Transverse colon (tissue), 4 donors: Measurements from ENCODE around the gene COG4. TPM values are rescaled to one million over a fixed set of nuclear protein-coding genes. Genes with fewer than 3 reads are reported as not detected.

Experiments
- DNase-seq: peaks from one replicate; pipeline ENCODE4 v3.0.0-alpha.2; 2019
- H3K27ac ChIP-seq, 4 donors: fragments of 200-600 bp; sonication (generic); 2 replicates each; pipeline ENCODE4 v1.5.1; 2016 to 2018; ENCODE audit warnings: inconsistent platforms in 4 of 4
- H3K27me3 ChIP-seq: fragments of 200-600 bp; sonication (generic); 2 replicates; pipeline ENCODE4 v1.5.1; 2017; ENCODE audit warnings: inconsistent platforms
- H3K36me3 ChIP-seq, 4 donors: fragments of 200-600 bp; sonication (generic); 2 replicates each; pipeline ENCODE4 v1.5.1; 2017 to 2019; ENCODE audit warnings: inconsistent platforms in 4 of 4
- H3K4me1 ChIP-seq, 4 donors: fragments of 200-600 bp; sonication (generic); 2 replicates each; pipeline ENCODE4 v1.5.1; 2017 to 2020; ENCODE audit warnings: inconsistent platforms in 4 of 4
- H3K4me3 ChIP-seq, 4 donors: fragments of 200-600 bp; sonication (generic); 1 replicate in 1 of 4; 2 replicates in 3 of 4; pipeline versions ENCODE4 v1.5.1 to v1.6.1; 2017 to 2019; ENCODE audit warnings: inconsistent platforms in 4 of 4
- H3K9me3 ChIP-seq, 2 donors: fragments of 200-600 bp; sonication (generic); 2 replicates each; pipeline ENCODE4 v1.5.1; 2017 to 2019; ENCODE audit warnings: inconsistent platforms in 2 of 2
- EP300 ChIP-seq: sonication (generic); formaldehyde crosslinking; IDR thresholded peaks from one replicate; pipeline ENCODE4 v1.6.1; 2017; ENCODE audit warnings: antibody characterized with exemption, low read depth
- POLR2A ChIP-seq: fragments of 450-650 bp; IDR thresholded peaks from one replicate; pipeline ENCODE4 v1.6.1; 2016; ENCODE audit warnings: antibody characterized with exemption, mild to moderate bottlenecking, moderate library complexity
- POLR2AphosphoS5 ChIP-seq, 3 donors: sonication (generic); formaldehyde crosslinking; IDR thresholded peaks; one replicate each; pipeline ENCODE4 v1.6.1; 2016; ENCODE audit warnings: antibody characterized with exemption in 3 of 3
- WGBS, 2 donors: methylation state at CpG; one replicate each; pipeline ENCODE4 v1.1.5; 2018; ENCODE audit warnings: low coverage in 1 of 2; 5-methylcytosine and 5-hydroxymethylcytosine counted together
- in situ Hi-C, 4 donors: fragments of 200-750 bp; cut with MboI; loops; one replicate each; pipeline versions ENCODE4 v1.15.0 to v1.15.1; 2017; ENCODE audit warnings: low sequenced_read_pairs in 3 of 4, low pct_ligation_motif_present in 1 of 4, low pct_unique_long_range_greater_than_20kb in 1 of 4
- intact Hi-C: fragments of 100-400 bp; cut with DNase I; formaldehyde crosslinking; loops from one replicate; pipeline ENCODE4 v1.15.1; 2023; ENCODE audit warnings: low total_unique reads
- total RNA-seq, 4 donors: library from RNA; depleted of rRNA; stranded (reverse); fragments of >200 nt; gene quantifications; one replicate each; pipeline ENCODE4 v1.1.0, GENCODE V29; 2016
- TF ChIP-seq, protein P1 (sequence below), 5 experiments: fragments of 200-600 bp in 3 of 5; fragments of 450-650 bp in 2 of 5; sonication (generic) in 3 of 5; IDR thresholded peaks; 1 replicate in 2 of 5; 2 replicates in 3 of 5; pipeline ENCODE4 v1.5.1; 2016 to 2017; ENCODE audit warnings: antibody characterized with exemption in 5 of 5, inconsistent platforms in 3 of 5, mild to moderate bottlenecking in 2 of 5, moderate library complexity in 1 of 5

Gene COG4
- total RNA-seq, 4 donors from 2014 or later, result 55.4 to 200 (median 64.0) TPM

- Histone ChIP-seq H3K27ac (no peak overlapping the region), H3K36me3 (peaks cover 0 to 53% (median 14%) of the 10 kb centered on the region in 4 donors), H3K27me3 (no peaks in the 10 kb centered on the region), H3K9me3 (no peaks in the 10 kb centered on the region), H3K4me1 (no peaks in the 10 kb centered on the region), H3K4me3 (no peak overlapping the region)
- 90% methylated on average over 6 of the region's 6 CpGs; no CpG with 5 or more reads in 1 of the 2 donors for WGBS, 2 donors
- in situ Hi-C loops (no loop called here), intact Hi-C loops (no loop called here)
- no peak for TF ChIP-seq EP300
- TF ChIP-seq POLR2A, result no peak
- TF ChIP-seq POLR2AphosphoS5 (IDR thresholded peaks at IDR 0.05), result no peak
- TF ChIP-seq, protein P1, sequence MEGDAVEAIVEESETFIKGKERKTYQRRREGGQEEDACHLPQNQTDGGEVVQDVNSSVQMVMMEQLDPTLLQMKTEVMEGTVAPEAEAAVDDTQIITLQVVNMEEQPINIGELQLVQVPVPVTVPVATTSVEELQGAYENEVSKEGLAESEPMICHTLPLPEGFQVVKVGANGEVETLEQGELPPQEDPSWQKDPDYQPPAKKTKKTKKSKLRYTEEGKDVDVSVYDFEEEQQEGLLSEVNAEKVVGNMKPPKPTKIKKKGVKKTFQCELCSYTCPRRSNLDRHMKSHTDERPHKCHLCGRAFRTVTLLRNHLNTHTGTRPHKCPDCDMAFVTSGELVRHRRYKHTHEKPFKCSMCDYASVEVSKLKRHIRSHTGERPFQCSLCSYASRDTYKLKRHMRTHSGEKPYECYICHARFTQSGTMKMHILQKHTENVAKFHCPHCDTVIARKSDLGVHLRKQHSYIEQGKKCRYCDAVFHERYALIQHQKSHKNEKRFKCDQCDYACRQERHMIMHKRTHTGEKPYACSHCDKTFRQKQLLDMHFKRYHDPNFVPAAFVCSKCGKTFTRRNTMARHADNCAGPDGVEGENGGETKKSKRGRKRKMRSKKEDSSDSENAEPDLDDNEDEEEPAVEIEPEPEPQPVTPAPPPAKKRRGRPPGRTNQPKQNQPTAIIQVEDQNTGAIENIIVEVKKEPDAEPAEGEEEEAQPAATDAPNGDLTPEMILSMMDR (IDR thresholded peaks at IDR 0.05), result no peak
- DNase-seq, result no peak
These were observed 26.8 kb downstream of the COG4 start for GRCh38 chr16:70496513-70496912.

- intact Hi-C loops, result no loop called here
- H3K4me1 ChIP-seq, result no peaks in the 10 kb centered on the region
- H3K36me3 ChIP-seq, result peaks cover 0 to 51% (median 14%) of the 10 kb centered on the region in 4 donors
- H3K27ac ChIP-seq, result no peak overlapping the region
- WGBS, 2 donors, result 93 to 94% methylated on average over 5 to 9 of the region's 9 CpGs
- H3K27me3 ChIP-seq, result no peaks in the 10 kb centered on the region
- no peak for DNase-seq
- in situ Hi-C loops, result no loop called here
- H3K4me3 ChIP-seq, result no peak overlapping the region
- TF ChIP-seq, protein P1 (IDR thresholded peaks at IDR 0.05), result no peak
- TF ChIP-seq POLR2A, result no peak
- TF ChIP-seq POLR2AphosphoS5 (IDR thresholded peaks at IDR 0.05), result no peak
- TF ChIP-seq EP300, result no peak
- no peaks in the 10 kb centered on the region for H3K9me3 ChIP-seq
These were observed 27.8 kb downstream of the COG4 start for GRCh38 chr16:70495425-70496182.

DNA sequence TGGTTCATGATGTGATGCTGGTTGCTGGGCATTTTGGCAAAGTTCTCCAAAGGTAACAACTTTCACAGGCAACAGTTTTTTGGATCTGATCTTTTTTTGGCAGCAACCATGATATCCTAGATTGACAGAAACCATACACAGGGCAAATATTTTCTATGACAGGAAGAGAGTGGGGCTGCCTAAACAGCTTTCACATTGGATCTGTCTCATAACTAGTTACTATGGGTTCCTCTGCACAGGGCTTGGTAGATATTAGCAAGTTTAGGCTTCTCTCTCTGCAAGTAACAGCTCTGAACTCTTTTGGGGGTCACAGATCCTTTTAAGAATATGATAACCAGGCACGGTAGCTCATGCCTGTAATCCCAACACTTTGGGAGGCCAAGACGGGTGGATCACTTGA is 28.6 kb downstream of the COG4 start:
- intact Hi-C loops, result no loop called here

GRCh38 chr16:70494202-70494770 is 29.1 kb downstream of the COG4 start:
- Histone ChIP-seq H3K27ac (no peak overlapping the region), H3K27me3 (no peaks in the 10 kb centered on the region), H3K36me3 (peaks cover 0 to 43% (median 17%) of the 10 kb centered on the region in 4 donors), H3K4me3 (no peak overlapping the region), H3K9me3 (no peaks in the 10 kb centered on the region), H3K4me1 (no peaks in the 10 kb centered on the region)
- no peak for TF ChIP-seq POLR2A
- TF ChIP-seq, protein P1 (IDR thresholded peaks at IDR 0.05), result no peak
- no peak for TF ChIP-seq EP300
- no peak for TF ChIP-seq POLR2AphosphoS5 (IDR thresholded peaks at IDR 0.05)
- no peak for DNase-seq
- 90 to 94% methylated on average over 3 to 5 of the region's 5 CpGs for WGBS, 2 donors
- in situ Hi-C loops (no loop called here), intact Hi-C loops (no loop called here)

More for the DNA sequence above, 28.6 kb downstream of the COG4 start:
- Histone ChIP-seq H3K27ac (no peak overlapping the region), H3K4me3 (no peak overlapping the region), H3K36me3 (peaks cover 0 to 44% (median 15%) of the 10 kb centered on the region in 4 donors), H3K4me1 (no peaks in the 10 kb centered on the region), H3K9me3 (no peaks in the 10 kb centered on the region), H3K27me3 (no peaks in the 10 kb centered on the region)
- no peak for TF ChIP-seq POLR2A
- no peak for TF ChIP-seq POLR2AphosphoS5 (IDR thresholded peaks at IDR 0.05)
- TF ChIP-seq EP300, result no peak
- TF ChIP-seq, protein P1 (IDR thresholded peaks at IDR 0.05), result no peak
- no peak for DNase-seq
- in situ Hi-C loops, result no loop called here
- WGBS, 2 donors, result 88% methylated on average over 2 of the region's 2 CpGs; no CpG with 5 or more reads in 1 of the 2 donors
